ENCODE measurements around the gene GALNT5. TPM values are rescaled to one million over a fixed set of nuclear protein-coding genes. Genes with fewer than 3 reads are reported as not detected.

The GALNT5 gene
- total and polyA plus RNA-seq, 2 donors (not counting 3 experiments of a cell fraction or from before 2014, with no cell fraction given), result not detected

GRCh38 chr2:157325786-157326185 is 68.3 kb downstream of the GALNT5 start, which contains the start of gene ERMN:
TSS of gene ERMN (minus strand) at chr2:157325824. CDS start at chr2:157325642, 182 bp downstream.
- peaks cover 0 to 4% of the 10 kb centered on the region in 2 experiments for H3K27me3 ChIP-seq (ENCODE audit: control insufficient read depth in 2 of 2, insufficient read depth in 2 of 2, low read length in 2 of 2)
- no peaks in the 10 kb centered on the region for H3K79me2 ChIP-seq (ENCODE audit: control insufficient read depth, insufficient read depth, low read length)
- no peaks in the 10 kb centered on the region for H3K9me3 ChIP-seq (replicated peaks; ENCODE audit: control insufficient read depth, insufficient read depth, low read length)
- no peak within 1 kb of the TSS for H3K9ac ChIP-seq (replicated peaks; ENCODE audit: extremely low read depth, insufficient read depth, low read length)
- H2AFZ ChIP-seq (ENCODE audit: low read depth, low read length), result no peak within 1 kb of the TSS
- H3K27ac ChIP-seq (ENCODE audit: insufficient read depth, low read depth, low read length), result no peak within 1 kb of the TSS
- H3K36me3 ChIP-seq (ENCODE audit: control insufficient read depth in 2 of 2, extremely low read depth in 1 of 2, insufficient read depth in 2 of 2, low read length in 2 of 2), result no peaks in the 10 kb centered on the region
- ChIA-PET CTCF (interaction anchor here (0.6 to 15.2 kb wide), 8 partner anchors 10 to 1953 kb away, joined by 3 to 249 read pairs (median 4); no protein-coding TSS in a partner anchor), POLR2A (no interaction called here)
- no peak for DNase-seq (ENCODE audit: low read depth, low spot score)
- BruUV-seq (replicated peaks), result no TSS peak
- TF ChIP-seq FOS (IDR thresholded peaks at IDR 0.05; ENCODE audit: borderline replicate concordance, insufficient read depth, low read length) (no peak), EZH2 (IDR thresholded peaks at IDR 0.05; ENCODE audit: borderline replicate concordance, low read depth, low read length, severe bottlenecking) (no peak), JUN (IDR thresholded peaks at IDR 0.05; ENCODE audit: borderline replicate concordance, insufficient read depth, insufficient read length, low read depth) (no peak), CTCF (IDR thresholded peaks at IDR 0.05; ENCODE audit: extremely low read depth in 1 of 2, insufficient read depth in 1 of 2, low read depth in 1 of 2, low read length in 2 of 2) (no peak), POLR2A (IDR thresholded peaks at IDR 0.05; ENCODE audit: low read depth, low read length) (no peak), MAX (IDR thresholded peaks at IDR 0.05; ENCODE audit: insufficient read depth, insufficient read length) (no peak), GATA2 (IDR thresholded peaks at IDR 0.05; ENCODE audit: insufficient read depth, insufficient read length, low read depth, low read length) (no peak), MYC (IDR thresholded peaks at IDR 0.05; ENCODE audit: low read depth, low read length) (no peak), POLR2AphosphoS5 (IDR thresholded peaks at IDR 0.05; ENCODE audit: insufficient read depth, low read depth, low read length) (no peak)
- intact Hi-C loops (cut with micrococcal nuclease), result loop anchor here (2.0 to 5.0 kb wide), 3 partner anchors 23 to 1953 kb away; no protein-coding TSS in a partner anchor
- H3K4me3 ChIP-seq (replicated peaks in 1 of 3; ENCODE audit: insufficient read depth in 1 of 3, low read depth in 1 of 3, low read length in 3 of 3), result no peak within 1 kb of the TSS
- H4K20me1 ChIP-seq (replicated peaks; ENCODE audit: control insufficient read depth, extremely low read depth, insufficient read depth, low read length), result no peaks in the 10 kb centered on the region
- no peak for FAIRE-seq
- H3K4me2 ChIP-seq (ENCODE audit: insufficient read depth, low read length), result no peak within 1 kb of the TSS
- no peaks in the 10 kb centered on the region for H3K9me1 ChIP-seq (replicated peaks; ENCODE audit: control insufficient read depth, extremely low read depth, insufficient read depth, low read length)
- dilution Hi-C loops (cut with MboI; ENCODE audit: extremely low pct_ligation_motif_present, low sequenced_read_pairs), result no loop called here
- H3K4me1 ChIP-seq (ENCODE audit: control insufficient read depth, extremely low read depth, insufficient read depth, low read length), result no peaks in the 10 kb centered on the region
